HG03108 (cell line): ENCODE results near the gene PAK4.
"Not testable (repeated sequence)": the region's sequence is repeated elsewhere in the genome, so short reads cannot be mapped to it uniquely, and the experiment has no call there.

Source experiments
- ATAC-seq: cut with Tn5 transposase; IDR thresholded peaks from one replicate; pipeline ENCODE4 v1.9.1; 2021; ENCODE audit warnings: moderate library complexity; ENCODE audit not compliant: unreplicated experiment

PAK4 gene

DNA sequence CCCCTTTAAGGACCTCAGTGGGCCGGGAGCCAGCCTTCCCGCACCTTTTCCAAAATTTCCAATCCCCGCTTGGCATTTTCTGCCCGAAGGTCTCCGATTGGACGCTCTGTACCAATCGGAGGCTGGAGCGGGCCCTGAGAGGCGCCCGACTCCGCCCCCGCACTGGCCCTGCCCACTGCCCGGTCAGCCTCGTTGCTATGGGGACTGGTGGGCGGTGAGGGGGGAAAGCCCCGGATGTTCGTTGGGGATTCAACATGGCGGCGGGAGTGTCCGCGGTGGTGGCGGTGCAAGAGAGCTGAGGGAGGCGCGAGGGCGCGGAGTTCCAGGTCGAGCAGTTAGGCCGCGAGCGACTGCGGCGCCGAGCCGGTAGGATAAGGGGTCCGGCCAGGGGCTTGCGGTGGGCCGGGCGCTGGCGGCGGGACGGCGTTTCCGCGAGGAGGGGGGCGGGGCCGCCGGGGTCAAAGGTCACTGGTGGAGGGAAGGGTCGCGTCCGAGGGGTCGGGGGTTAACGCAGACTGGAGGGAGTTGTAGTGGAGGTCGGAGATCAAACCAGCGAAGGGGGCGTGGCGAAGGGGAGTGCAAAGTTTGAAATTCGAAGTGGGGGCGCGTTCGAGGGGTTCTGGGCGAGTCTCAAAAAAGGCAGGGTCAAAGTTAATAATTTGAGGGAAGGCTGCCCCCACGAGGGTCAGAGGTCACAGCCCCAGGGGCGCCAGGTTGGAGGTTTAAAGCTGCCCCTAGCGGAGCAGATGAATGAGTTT, at the start of gene PAK4:
TSS of gene PAK4 (plus strand) at position 233 of the 758 bp plus-strand sequence. CDS start 43,768 bp downstream, outside the sequence.
- ATAC-seq: peak; percentile 83

- ATAC-seq: no peak
These were observed 48.3 kb upstream of the PAK4 start for GRCh38 chr19:39077323-39077722.

- ATAC-seq: no peak
These were observed 47.0 kb upstream of the PAK4 start for GRCh38 chr19:39078436-39079200.

GRCh38 chr19:39080431-39080830, 45.2 kb upstream of the PAK4 start:
- no peak for ATAC-seq

- no peak for ATAC-seq
These were observed 43.4 kb upstream of the PAK4 start for GRCh38 chr19:39082167-39082566.

- no peak for ATAC-seq
These were observed 42.6 kb upstream of the PAK4 start for GRCh38 chr19:39082745-39083598.

GRCh38 chr19:39083599-39083982, 42.0 kb upstream of the PAK4 start:
- ATAC-seq: no peak

- ATAC-seq: no peak
These were observed 41.4 kb upstream of the PAK4 start, which contains the start of gene ACP7 for GRCh38 chr19:39083983-39084731. TSS of gene ACP7 (plus strand) at chr19:39084368. CDS start at chr19:39085270, 902 bp downstream.

DNA sequence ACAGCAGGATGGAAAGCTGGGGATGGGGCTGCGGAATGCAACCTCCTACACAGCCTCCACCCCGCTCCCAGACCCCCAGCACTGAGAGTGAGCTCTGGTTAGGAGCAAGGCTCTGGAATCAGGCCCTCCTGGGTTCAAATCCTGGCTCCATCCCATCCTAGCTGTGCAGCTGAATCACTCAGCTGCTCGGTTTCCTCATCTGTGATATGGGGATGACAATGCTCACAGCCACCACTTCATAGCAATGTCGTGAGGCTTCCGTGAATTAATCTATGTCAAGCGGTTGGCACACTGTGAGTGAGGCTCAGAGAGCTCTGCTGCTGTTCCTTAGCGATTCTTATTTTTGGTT, 40.9 kb upstream of the PAK4 start:
- ATAC-seq: no peak

DNA sequence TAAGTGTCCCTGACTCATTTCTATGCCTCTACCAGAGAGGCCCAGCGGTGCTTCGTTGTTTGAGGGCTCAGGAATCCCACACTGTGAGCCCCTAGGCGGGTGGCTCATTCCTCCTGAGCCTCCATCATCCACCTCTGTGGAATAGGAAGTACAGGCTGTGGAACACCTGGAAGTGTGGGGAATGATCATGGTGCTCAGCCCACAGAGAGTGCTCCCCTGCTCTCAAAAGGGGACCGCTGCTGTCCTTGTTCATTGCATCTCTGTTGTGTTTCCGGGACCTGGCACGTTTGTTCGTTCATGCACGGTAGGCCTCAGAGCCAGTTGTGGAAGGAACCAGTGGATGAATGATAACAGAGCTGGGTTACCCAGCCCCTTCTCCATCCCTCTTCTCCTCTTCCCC, 40.2 kb upstream of the PAK4 start:
- no peak for ATAC-seq

GRCh38 chr19:39086386-39086785, 39.2 kb upstream of the PAK4 start:
- no peak for ATAC-seq

- no peak for ATAC-seq
These were observed 37.5 kb upstream of the PAK4 start for GRCh38 chr19:39087907-39088686.

- ATAC-seq: not testable (repeated sequence)
These were observed 35.6 kb upstream of the PAK4 start for GRCh38 chr19:39090016-39090415.

- no peak for ATAC-seq
These were observed 34.7 kb upstream of the PAK4 start for GRCh38 chr19:39090881-39091280.

DNA sequence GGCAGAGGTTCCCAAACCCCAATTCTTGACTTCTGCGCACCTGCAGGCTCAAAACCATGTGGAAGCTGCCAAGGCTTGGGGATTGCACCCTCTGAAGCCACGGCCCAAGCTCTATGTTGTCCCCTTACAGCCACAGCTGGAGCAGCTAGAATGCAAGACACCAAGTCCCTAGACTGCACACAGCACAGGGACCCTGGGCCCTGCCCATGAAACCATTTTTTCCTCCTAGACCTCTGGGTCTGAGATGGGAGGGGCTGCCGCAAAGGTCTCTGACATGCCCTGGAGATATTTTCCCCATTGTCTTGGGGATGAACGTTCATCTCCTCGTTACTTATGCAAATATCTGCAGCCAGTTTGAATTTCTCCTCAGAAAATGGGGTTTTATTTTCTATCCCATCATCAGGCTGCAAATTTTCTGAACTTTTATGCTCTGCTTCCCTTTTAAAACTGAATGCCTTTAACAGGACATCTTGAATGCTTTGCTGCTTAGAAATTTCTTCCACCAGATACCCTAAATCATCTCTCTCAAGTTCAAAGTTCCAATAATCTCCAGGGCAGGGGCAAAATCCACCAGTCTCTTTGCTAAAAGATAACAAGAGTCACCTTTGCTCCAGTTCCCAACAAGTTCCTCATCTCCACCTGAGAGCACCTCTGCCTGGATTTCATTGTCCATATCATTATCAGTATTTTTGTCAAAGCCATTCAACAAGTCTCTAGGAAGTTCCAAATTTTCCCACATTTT, 29.6 kb upstream of the PAK4 start:
- ATAC-seq: not testable (repeated sequence)

DNA sequence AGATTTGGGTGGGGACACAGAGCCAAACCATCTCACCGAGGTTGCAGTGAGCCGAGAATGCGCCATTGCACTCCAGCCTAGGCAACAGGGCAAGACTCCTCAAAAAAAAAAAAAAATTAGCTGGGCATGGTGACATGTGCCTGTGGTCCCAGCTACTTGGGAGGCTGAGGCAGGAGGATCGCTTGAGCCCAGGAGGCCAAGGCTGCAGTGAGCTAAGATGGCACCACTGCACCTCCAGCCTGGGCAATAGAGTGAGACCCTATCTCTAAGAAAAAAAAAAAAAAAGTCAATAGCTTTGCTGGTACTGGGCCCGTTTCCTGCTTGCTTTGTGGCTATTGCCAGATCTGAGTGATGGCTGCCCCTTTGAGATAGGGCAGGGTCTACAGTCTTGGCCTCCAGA, 28.3 kb upstream of the PAK4 start:
- ATAC-seq: no peak

DNA sequence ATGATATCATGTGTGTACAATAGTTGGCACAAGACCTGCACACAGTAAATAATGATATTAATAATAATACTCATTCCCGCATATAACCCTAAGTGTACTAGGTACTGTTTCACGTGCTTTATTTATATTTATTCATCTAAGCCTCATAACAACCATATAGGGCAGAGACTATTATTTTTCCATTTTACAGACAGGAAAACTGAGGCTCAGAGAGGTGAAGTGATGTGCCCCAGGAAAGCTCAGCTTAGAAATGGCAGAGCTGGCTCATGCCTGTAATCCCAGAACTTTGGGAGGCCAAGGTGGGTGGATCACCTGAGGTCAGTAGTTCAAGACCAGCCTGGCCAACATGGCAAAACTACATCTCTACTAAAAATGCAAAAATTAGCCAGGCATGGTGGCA, 27.9 kb upstream of the PAK4 start:
- no peak for ATAC-seq

DNA sequence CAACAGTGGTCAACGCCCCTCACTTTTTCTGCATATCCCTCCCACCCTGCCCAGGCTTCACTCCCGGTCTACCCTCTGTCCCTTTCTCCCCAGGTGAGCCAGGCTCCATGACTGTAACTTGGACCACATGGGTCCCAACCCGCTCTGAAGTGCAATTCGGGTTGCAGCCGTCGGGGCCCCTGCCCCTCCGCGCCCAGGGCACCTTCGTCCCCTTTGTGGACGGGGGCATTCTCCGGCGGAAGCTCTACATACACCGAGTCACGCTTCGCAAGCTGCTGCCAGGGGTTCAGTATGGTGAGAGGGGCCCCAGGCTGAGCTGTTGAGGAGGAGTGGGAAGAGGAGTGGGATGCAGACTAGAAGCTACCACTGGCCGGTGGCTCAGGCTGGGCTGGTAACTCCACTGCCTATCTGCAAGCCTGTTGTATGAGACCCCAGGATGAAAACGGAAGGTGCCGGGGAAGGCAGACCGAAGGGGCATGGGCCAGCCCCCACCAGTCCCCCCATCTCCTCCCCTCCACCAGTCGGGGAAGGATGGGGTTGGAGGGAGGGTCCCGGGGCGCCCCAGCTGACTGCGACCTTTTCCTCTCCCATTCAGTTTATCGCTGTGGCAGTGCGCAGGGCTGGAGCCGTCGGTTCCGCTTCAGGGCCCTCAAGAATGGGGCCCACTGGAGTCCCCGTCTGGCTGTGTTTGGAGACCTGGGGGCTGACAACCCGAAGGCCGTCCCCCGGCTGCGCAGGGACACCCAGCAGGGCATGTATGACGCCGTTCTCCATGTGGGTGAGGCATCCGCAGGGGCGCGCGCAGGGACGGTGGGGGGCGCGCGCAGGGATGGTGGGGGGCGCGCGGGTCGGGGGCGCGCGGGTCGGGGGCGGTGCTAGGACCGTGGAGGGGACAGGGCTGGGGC, 27.0 kb upstream of the PAK4 start:
- ATAC-seq: no peak
